Measurements from ENCODE around the gene F2. TPM values are rescaled to one million over a fixed set of nuclear protein-coding genes. Genes with fewer than 3 reads are reported as not detected.
"Not testable (repeated sequence)": the region's sequence is repeated elsewhere in the genome, so short reads cannot be mapped to it uniquely, and the experiment has no call there.

Gene F2
- total and polyA plus RNA-seq, 10 donors = 0.03 to 0.33 (median 0.23) TPM; not detected in 7

DNA sequence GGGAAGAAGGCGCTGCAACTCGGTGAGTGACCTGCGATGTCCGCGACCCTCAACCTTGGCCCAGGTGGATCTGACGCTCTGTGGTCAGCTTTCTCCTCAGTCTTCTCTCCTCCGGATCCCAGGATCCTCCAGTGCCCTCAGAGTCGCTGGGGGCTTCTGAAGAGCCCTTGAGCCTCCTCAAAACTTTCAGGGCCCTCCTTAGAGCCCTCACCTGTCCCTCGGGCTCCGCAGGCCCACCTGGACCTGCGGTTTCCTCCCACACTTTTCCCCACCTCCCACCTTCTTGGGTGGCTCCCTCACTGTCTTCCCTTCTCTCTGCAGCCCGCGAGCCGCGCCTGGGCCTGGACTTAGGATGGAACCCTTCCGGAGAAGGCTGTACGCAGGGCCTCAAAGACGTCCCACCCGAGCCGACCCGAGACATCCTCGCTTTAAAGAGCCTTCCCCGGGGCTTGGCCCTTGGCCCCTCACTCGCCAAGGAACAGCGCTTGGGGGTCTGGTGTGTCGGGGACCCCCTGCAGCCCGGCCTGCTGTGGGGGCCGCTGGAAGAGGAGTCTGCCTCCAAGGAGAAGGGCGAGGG, 17.8 kb upstream of the F2 start:
- peak; percentile 86 for DNase-seq
- H3K27ac ChIP-seq = peak overlapping the region; percentile 70 to 94 (median 89)
- H3K4me3 ChIP-seq = peak overlapping the region; percentile 81 to 100 (median 98)
- H3K9me3 ChIP-seq = no peaks in the 10 kb centered on the region
- intact Hi-C loops (cut with DNase I; ENCODE audit: low total_unique reads) = no loop called here
- peaks cover 19 to 67% (median 61%) of the 10 kb centered on the region in 6 donors for H3K4me1 ChIP-seq
- no peaks in the 10 kb centered on the region for H3K27me3 ChIP-seq (replicated peaks in 1 of 7)
- peaks cover 7 to 57% (median 49%) of the 10 kb centered on the region in 6 donors for H3K36me3 ChIP-seq
- TF ChIP-seq POLR2AphosphoS5 (IDR thresholded peaks at IDR 0.05) = no peak
- no peak for TF ChIP-seq CTCF (IDR thresholded peaks at IDR 0.05 in 8 of 11, conservative IDR thresholded peaks at IDR 0.05 in 3 of 11)
- TF ChIP-seq POLR2A (IDR thresholded peaks at IDR 0.05) = no peak
- 1 to 2% (median 1%) methylated on average over 21 to 29 of the region's 29 CpGs for WGBS, 5 donors

- no peak for TF ChIP-seq POLR2A (IDR thresholded peaks at IDR 0.05)
- peak in 1 of 3 donors; percentile 47 for TF ChIP-seq POLR2AphosphoS5 (IDR thresholded peaks at IDR 0.05)
- TF ChIP-seq CTCF (IDR thresholded peaks at IDR 0.05 in 8 of 11, conservative IDR thresholded peaks at IDR 0.05 in 3 of 11) = no peak
- Histone ChIP-seq H3K4me1 (peaks cover 13 to 27% (median 23%) of the 10 kb centered on the region in 6 donors), H3K9me3 (no peaks in the 10 kb centered on the region), H3K27ac (no peak overlapping the region), H3K36me3 (peaks cover 7 to 76% (median 53%) of the 10 kb centered on the region in 6 donors), H3K27me3 (replicated peaks in 1 of 7) (no peaks in the 10 kb centered on the region), H3K4me3 (no peak overlapping the region)
- 95 to 97% (median 97%) methylated on average over 20 to 31 of the region's 31 CpGs for WGBS, 5 donors
- intact Hi-C loops (cut with DNase I; ENCODE audit: low total_unique reads) = no loop called here
- DNase-seq = no peak
Observed at GRCh38 chr11:46705070-46705688, 13.8 kb upstream of the F2 start.

DNA sequence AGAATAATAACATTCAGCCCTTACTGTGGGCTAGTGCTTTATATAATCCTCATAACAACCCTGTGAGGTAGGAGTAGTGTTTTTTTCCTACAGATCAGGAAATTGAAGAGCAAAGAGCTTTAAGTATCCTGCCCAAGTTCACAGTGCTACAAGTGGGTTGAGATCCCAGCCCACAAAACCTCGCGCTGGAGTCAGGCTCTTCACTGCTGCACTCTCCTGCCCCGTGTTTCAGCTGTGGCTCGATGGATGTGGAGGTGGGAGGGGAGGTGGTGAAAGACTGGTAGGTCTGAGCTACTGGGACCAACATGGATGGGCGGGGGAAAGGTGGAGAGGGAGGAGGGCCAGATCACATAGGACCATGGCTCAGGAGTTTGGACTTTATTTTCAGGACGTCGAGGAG, 12.1 kb upstream of the F2 start:
- H3K27ac ChIP-seq = no peak overlapping the region
- H3K27me3 ChIP-seq (replicated peaks in 1 of 7) = no peaks in the 10 kb centered on the region
- H3K36me3 ChIP-seq = peaks cover 7 to 78% (median 53%) of the 10 kb centered on the region in 6 donors
- H3K4me1 ChIP-seq = peaks cover 6 to 17% (median 16%) of the 10 kb centered on the region in 6 donors
- no peak overlapping the region for H3K4me3 ChIP-seq
- intact Hi-C loops (cut with DNase I; ENCODE audit: low total_unique reads) = no loop called here
- DNase-seq = no peak
- WGBS, 5 donors = 90 to 95% (median 91%) methylated on average over 7 of the region's 7 CpGs
- H3K9me3 ChIP-seq = no peaks in the 10 kb centered on the region
- TF ChIP-seq POLR2A (IDR thresholded peaks at IDR 0.05) = no peak
- no peak for TF ChIP-seq POLR2AphosphoS5 (IDR thresholded peaks at IDR 0.05)
- no peak for TF ChIP-seq CTCF (IDR thresholded peaks at IDR 0.05 in 8 of 11, conservative IDR thresholded peaks at IDR 0.05 in 3 of 11)

- intact Hi-C loops (cut with DNase I; ENCODE audit: low total_unique reads); H3K27ac ChIP-seq: not testable (repeated sequence)
- peaks cover 7 to 53% (median 32%) of the 10 kb centered on the region in 6 donors for H3K36me3 ChIP-seq
Observed at GRCh38 chr11:46709351-46709750, 9.7 kb upstream of the F2 start.

More at GRCh38 chr11:46709351-46709750, 9.7 kb upstream of the F2 start:
- H3K4me3 ChIP-seq; H3K4me1 ChIP-seq; H3K9me3 ChIP-seq; H3K27me3 ChIP-seq (replicated peaks in 1 of 7); DNase-seq: not testable (repeated sequence)
- 88 to 96% (median 93%) methylated on average over 9 of the region's 9 CpGs for WGBS, 5 donors
